ENCODE measurements around the gene DDX51. TPM values are rescaled to one million over a fixed set of nuclear protein-coding genes. Genes with fewer than 3 reads are reported as not detected.

The DDX51 gene
- polyA plus RNA-seq, 3 donors, result 14.3 to 19.0 (median 14.6) TPM

GRCh38 chr12:132133952-132134652 is 10.0 kb downstream of the DDX51 start:
- WGBS, 3 donors, result 40 to 73% (median 71%) methylated on average over 27 of the region's 27 CpGs
- no peak overlapping the region for H3K27ac ChIP-seq (ENCODE audit: low read depth, low read length)

GRCh38 chr12:132132609-132133430 is 11.3 kb downstream of the DDX51 start:
- WGBS, 3 donors, result 87 to 89% (median 88%) methylated on average over 38 to 39 of the region's 39 CpGs
- no peak overlapping the region for H3K27ac ChIP-seq (ENCODE audit: low read depth, low read length)

GRCh38 chr12:132131952-132132351 is 12.2 kb downstream of the DDX51 start:
- 88 to 95% (median 92%) methylated on average over 13 to 14 of the region's 14 CpGs for WGBS, 3 donors

GRCh38 chr12:132131229-132131628 is 12.9 kb downstream of the DDX51 start:
- 93 to 98% (median 97%) methylated on average over 14 of the region's 14 CpGs for WGBS, 3 donors
- H3K27ac ChIP-seq (ENCODE audit: low read depth, low read length), result no peak overlapping the region

More at GRCh38 chr12:132131952-132132351, 12.2 kb downstream of the DDX51 start:
- no peak overlapping the region for H3K27ac ChIP-seq (ENCODE audit: low read depth, low read length)

GRCh38 chr12:132130690-132131089 is 13.4 kb downstream of the DDX51 start:
- H3K27ac ChIP-seq (ENCODE audit: low read depth, low read length), result no peak overlapping the region
- 95% methylated on average over 14 of the region's 14 CpGs for WGBS, 3 donors

- 97 to 99% (median 98%) methylated on average over 3 of the region's 3 CpGs for WGBS, 3 donors
- H3K27ac ChIP-seq (ENCODE audit: low read depth, low read length), result no peak overlapping the region
These were observed 15.1 kb downstream of the DDX51 start for GRCh38 chr12:132129007-132129406.

- no peak overlapping the region for H3K27ac ChIP-seq (ENCODE audit: low read depth, low read length)
- WGBS, 3 donors, result 97 to 98% (median 98%) methylated on average over 8 of the region's 8 CpGs
These were observed 17.1 kb downstream of the DDX51 start for GRCh38 chr12:132127041-132127440.

- no peak overlapping the region for H3K27ac ChIP-seq (ENCODE audit: low read depth, low read length)
- WGBS, 3 donors, result 94 to 97% (median 96%) methylated on average over 12 of the region's 12 CpGs
These were observed 18.4 kb downstream of the DDX51 start for GRCh38 chr12:132125736-132126135.

GRCh38 chr12:132124766-132125425 is 19.2 kb downstream of the DDX51 start:
- H3K27ac ChIP-seq (ENCODE audit: low read depth, low read length), result no peak overlapping the region
- 82 to 91% (median 85%) methylated on average over 19 of the region's 19 CpGs for WGBS, 3 donors

GRCh38 chr12:132123970-132124765 is 20.0 kb downstream of the DDX51 start:
- H3K27ac ChIP-seq (ENCODE audit: low read depth, low read length), result no peak overlapping the region
- 88 to 94% (median 88%) methylated on average over 12 of the region's 12 CpGs for WGBS, 3 donors

GRCh38 chr12:132121283-132121682 is 22.8 kb downstream of the DDX51 start:
- WGBS, 3 donors, result 96 to 97% (median 96%) methylated on average over 14 of the region's 14 CpGs

GRCh38 chr12:132118876-132119275 is 25.2 kb downstream of the DDX51 start:
- H3K27ac ChIP-seq (ENCODE audit: low read depth, low read length), result no peak overlapping the region
- WGBS, 3 donors, result 92 to 94% (median 93%) methylated on average over 22 of the region's 22 CpGs

More at GRCh38 chr12:132121283-132121682, 22.8 kb downstream of the DDX51 start:
- H3K27ac ChIP-seq (ENCODE audit: low read depth, low read length), result no peak overlapping the region

- WGBS, 3 donors, result 93 to 96% (median 94%) methylated on average over 10 of the region's 10 CpGs
These were observed 26.6 kb downstream of the DDX51 start for GRCh38 chr12:132117558-132117875.

GRCh38 chr12:132116709-132117557 is 27.2 kb downstream of the DDX51 start:
- WGBS, 3 donors, result 96 to 98% (median 98%) methylated on average over 57 to 58 of the region's 58 CpGs
- no peak overlapping the region for H3K27ac ChIP-seq (ENCODE audit: low read depth, low read length)

More at GRCh38 chr12:132117558-132117875, 26.6 kb downstream of the DDX51 start:
- no peak overlapping the region for H3K27ac ChIP-seq (ENCODE audit: low read depth, low read length)

- 91 to 99% (median 96%) methylated on average over 9 of the region's 9 CpGs for WGBS, 3 donors
These were observed 28.6 kb downstream of the DDX51 start for GRCh38 chr12:132115500-132115899.

GRCh38 chr12:132114667-132115066 is 29.5 kb downstream of the DDX51 start:
- 92 to 98% (median 94%) methylated on average over 6 of the region's 6 CpGs for WGBS, 3 donors
- H3K27ac ChIP-seq (ENCODE audit: low read depth, low read length), result no peak overlapping the region

More at GRCh38 chr12:132115500-132115899, 28.6 kb downstream of the DDX51 start:
- H3K27ac ChIP-seq (ENCODE audit: low read depth, low read length), result no peak overlapping the region

GRCh38 chr12:132111654-132112304 is 32.3 kb downstream of the DDX51 start:
- no peak overlapping the region for H3K27ac ChIP-seq (ENCODE audit: low read depth, low read length)
- WGBS, 3 donors, result 85 to 88% (median 86%) methylated on average over 19 of the region's 19 CpGs
